Measurements from ENCODE around the gene CCDC61.

GRCh38 chr19:45958769-45959516 lies 36.3 kb upstream of the CCDC61 start:
- TF ChIP-seq NFRKB (IDR thresholded peaks at IDR 0.05) = no peak
- no peak for TF ChIP-seq BHLHE40 (IDR thresholded peaks at IDR 0.05; ENCODE audit: borderline replicate concordance)
- TF ChIP-seq SUZ12 (IDR thresholded peaks at IDR 0.05) = no peak
- no peak for TF ChIP-seq FOXK2 (IDR thresholded peaks at IDR 0.05)
- no peak for TF ChIP-seq FOXM1 (IDR thresholded peaks at IDR 0.05; ENCODE audit: borderline replicate concordance)
- TF ChIP-seq CTBP1 (IDR thresholded peaks at IDR 0.05; ENCODE audit: borderline replicate concordance) = no peak
- no peak for TF ChIP-seq ARNT (IDR thresholded peaks at IDR 0.05)
- TF ChIP-seq ELF4 (IDR thresholded peaks at IDR 0.05) = no peak
- no peak for TF ChIP-seq SP1 (IDR thresholded peaks at IDR 0.05)
- TF ChIP-seq FOXA1 (IDR thresholded peaks at IDR 0.05) = no peak
- no peak for TF ChIP-seq L3MBTL2 (conservative IDR thresholded peaks at IDR 0.05)
- TF ChIP-seq TARDBP (IDR thresholded peaks at IDR 0.05) = no peak
- no peak for TF ChIP-seq HDGF (IDR thresholded peaks at IDR 0.05; ENCODE audit: borderline replicate concordance)

Measured in HEK293T (cell line).